HG03066 (cell line): Measurements from ENCODE around the gene OR52H1.
"Not testable (repeated sequence)": the region's sequence is repeated elsewhere in the genome, so short reads cannot be mapped to it uniquely, and the experiment has no call there.

ENCODE experiments used
- ATAC-seq: cut with Tn5 transposase; IDR thresholded peaks from one replicate; pipeline ENCODE4 v1.9.1; 2021; ENCODE audit warnings: low read depth; ENCODE audit not compliant: unreplicated experiment

Gene OR52H1

GRCh38 chr11:5548440-5548839, at the start of gene OR52H1:
Gene OR52H1, minus strand, starts transcription at chr11:5548540. Its CDS starts 3,035 bp downstream, at chr11:5545505.
- ATAC-seq: no peak

- ATAC-seq: no peak
Observed at GRCh38 chr11:5597953-5598352, 49.6 kb upstream of the OR52H1 start.

- ATAC-seq: no peak
Observed at GRCh38 chr11:5596607-5597201, 48.4 kb upstream of the OR52H1 start, which contains the start of gene TRIM6. Gene TRIM6, plus strand, starts transcription at chr11:5596637. Its CDS starts 261 bp downstream, at chr11:5596898.

GRCh38 chr11:5593146-5593545, 44.8 kb upstream of the OR52H1 start:
- no peak for ATAC-seq

GRCh38 chr11:5592615-5593014, 44.3 kb upstream of the OR52H1 start:
- ATAC-seq: no peak

- ATAC-seq: no peak
Observed at GRCh38 chr11:5591613-5592012, 43.3 kb upstream of the OR52H1 start.

GRCh38 chr11:5589906-5590305, 41.6 kb upstream of the OR52H1 start:
- not testable (repeated sequence) for ATAC-seq

- not testable (repeated sequence) for ATAC-seq
Observed at GRCh38 chr11:5584458-5584857, 36.1 kb upstream of the OR52H1 start.

- ATAC-seq: no peak
Observed at GRCh38 chr11:5581014-5581413, 32.7 kb upstream of the OR52H1 start.

GRCh38 chr11:5580577-5580976, 32.2 kb upstream of the OR52H1 start, which contains the start of gene OR52B6:
Gene OR52B6, plus strand, starts transcription at chr11:5580877. Its CDS starts 0 bp downstream, at chr11:5580877.
- no peak for ATAC-seq

- no peak for ATAC-seq
Observed at GRCh38 chr11:5577101-5577500, 28.8 kb upstream of the OR52H1 start.

GRCh38 chr11:5575152-5575551, 26.8 kb upstream of the OR52H1 start:
- no peak for ATAC-seq

GRCh38 chr11:5574654-5575053, 26.3 kb upstream of the OR52H1 start:
- ATAC-seq: no peak

- no peak for ATAC-seq
Observed at GRCh38 chr11:5564259-5565019, 16.1 kb upstream of the OR52H1 start.

- no peak for ATAC-seq
Observed at GRCh38 chr11:5557751-5558150, 9.4 kb upstream of the OR52H1 start.

GRCh38 chr11:5556596-5557188, 8.4 kb upstream of the OR52H1 start:
- no peak for ATAC-seq

GRCh38 chr11:5553343-5553742, 5.0 kb upstream of the OR52H1 start:
- ATAC-seq: no peak

- ATAC-seq: no peak
Observed at GRCh38 chr11:5550440-5551095, 2.2 kb upstream of the OR52H1 start.

- peak; percentile 58 for ATAC-seq
Observed at GRCh38 chr11:5547982-5548381, 358 bp downstream of the OR52H1 start.

GRCh38 chr11:5546457-5546856, 1.9 kb downstream of the OR52H1 start:
- ATAC-seq: no peak

- ATAC-seq: no peak
Observed at GRCh38 chr11:5541427-5541826, 6.9 kb downstream of the OR52H1 start.
